Limb (tissue), 2 donors: ENCODE data around the gene CLK4.

Source experiments
- DNase-seq, 2 donors: peaks; one replicate each; pipeline ENCODE4 v3.0.0-alpha.2; 2016; ENCODE audit errors: extremely low spot score in 2 of 2

The CLK4 gene

DNA sequence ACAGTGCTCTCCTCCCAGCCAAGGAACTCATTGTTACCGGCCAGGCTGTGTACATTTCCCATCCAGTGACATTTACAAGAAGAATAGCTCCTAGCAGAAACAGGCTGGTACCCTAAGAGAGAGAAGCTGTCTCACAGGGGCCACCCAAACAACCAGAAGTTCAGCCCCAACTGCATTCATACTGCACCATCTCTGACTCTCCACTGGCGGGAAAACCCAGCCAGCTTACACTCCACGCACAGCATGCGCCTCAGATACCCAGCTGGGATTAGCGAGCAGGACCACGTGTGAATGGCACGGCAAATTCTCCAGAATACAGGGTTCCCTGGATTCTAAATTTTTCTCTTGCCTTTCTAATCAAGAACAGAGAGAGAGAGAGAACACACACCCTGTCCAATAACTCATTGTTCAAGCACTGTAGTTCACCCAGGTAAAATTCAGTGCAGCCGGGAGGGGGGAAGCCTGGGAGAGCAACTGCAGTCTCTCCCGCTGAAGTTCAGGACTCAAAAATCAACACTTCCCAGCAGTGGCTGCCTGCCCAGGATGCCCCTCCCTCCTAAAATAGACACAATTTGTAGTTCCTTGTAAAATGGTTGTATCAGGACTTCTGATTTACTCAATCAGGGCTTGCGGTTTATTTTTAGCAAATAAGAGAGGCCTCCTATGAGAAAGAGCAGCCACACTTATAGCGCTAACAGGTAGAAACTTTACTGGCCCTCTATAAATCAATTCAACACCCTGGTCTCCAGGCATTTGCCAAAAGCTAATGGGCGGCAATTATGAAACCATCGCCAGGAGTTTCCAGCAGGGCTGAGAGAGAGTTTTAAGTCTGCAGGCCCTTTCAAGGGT is 38.9 kb downstream of the CLK4 start:
- no peak for DNase-seq

DNA sequence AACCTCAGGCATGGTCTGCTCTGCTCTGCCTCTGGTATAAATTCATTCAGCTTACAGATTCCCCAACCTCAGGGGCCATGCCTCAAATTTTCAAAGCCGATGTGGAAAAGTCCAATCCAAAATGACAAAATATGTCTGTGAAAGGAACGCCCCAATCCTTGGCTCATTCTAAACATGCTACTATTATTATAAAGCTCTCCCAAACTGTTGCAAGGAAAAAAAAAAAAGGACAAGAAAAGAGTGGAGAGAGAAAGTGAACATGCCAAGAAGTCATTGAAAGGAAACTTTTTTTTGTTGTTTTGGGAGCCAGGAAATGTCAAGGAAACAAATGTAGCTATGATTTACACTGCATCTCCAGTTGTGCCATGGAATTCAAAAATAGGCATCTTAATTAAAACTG is 40.5 kb downstream of the CLK4 start:
- DNase-seq: no peak

DNA sequence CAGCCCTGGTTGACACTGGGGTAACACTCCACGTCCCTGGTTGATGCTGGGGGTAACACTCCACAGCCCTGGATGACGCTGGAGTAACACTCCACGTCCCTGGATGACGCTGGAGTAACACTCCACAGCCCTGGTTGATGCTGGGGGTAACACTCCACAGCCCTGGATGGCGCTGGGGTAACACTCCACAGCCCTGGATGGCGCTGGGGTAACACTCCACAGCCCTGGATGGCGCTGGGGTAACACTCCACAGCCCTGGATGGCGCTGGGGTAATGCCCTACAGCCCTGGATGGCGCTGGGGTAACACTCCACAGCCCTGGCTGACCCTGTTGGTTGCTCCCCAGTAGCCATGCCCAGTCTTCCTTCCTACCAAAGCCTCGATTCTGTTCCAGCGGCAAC is 41.4 kb downstream of the CLK4 start:
- peak; percentile 44 to 67 for DNase-seq

DNA sequence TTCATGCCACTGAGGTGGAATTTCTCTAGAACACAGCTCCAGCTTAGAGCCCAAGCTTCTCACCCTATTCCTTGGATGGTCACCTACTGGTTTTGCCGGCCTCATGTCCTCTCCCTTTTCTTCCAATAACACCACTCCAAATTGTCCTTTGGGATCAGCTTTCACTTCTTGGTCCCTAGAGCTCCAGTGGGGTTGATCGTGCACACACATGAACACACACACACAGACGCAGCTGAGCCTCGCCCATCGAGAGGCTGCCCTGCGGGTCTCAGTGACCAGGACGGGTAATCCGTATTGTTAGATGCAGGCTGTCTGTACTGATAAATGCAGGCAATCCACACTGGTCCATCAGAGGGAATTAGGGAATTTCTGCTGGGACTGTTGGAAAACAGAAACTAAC is 43.6 kb downstream of the CLK4 start:
- no peak for DNase-seq

DNA sequence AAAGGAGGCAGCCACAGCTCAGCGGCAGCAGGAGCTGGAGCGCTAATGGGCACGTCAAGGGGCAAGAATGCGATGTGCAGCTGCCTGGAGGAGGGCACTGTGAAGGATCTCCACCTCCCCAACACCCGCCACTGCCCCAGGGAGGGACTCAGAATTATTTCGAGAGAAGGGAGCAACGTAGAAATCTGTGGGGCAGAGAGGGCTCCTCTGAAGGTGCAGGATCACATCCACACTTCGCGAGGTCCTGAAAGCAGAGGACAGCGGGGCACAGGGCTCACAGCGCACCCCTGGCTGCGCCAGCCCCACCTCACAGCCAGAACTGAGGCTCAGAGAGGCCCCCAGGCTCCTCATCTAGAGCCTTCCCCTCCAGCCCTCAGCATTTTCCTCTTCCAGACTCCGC is 44.6 kb downstream of the CLK4 start:
- no peak for DNase-seq

DNA sequence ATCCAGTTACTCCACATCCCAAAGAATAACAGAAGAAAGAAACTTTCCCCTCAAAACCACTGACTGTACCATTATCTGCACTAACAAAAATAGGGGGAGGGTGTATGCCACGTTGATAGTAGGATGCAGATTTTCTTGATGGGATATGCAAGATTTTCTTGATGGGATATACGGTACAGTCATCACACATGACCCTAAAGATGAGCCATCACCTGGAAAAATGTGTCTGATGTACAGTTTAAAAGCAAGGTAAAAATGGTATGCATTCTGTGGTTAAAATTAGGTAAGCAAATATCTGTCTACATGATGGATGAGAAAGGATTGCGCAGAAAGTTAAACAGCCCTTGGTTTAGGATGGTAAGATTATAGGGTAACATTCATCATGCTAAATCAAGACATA is 45.2 kb downstream of the CLK4 start:
- DNase-seq: no peak

DNA sequence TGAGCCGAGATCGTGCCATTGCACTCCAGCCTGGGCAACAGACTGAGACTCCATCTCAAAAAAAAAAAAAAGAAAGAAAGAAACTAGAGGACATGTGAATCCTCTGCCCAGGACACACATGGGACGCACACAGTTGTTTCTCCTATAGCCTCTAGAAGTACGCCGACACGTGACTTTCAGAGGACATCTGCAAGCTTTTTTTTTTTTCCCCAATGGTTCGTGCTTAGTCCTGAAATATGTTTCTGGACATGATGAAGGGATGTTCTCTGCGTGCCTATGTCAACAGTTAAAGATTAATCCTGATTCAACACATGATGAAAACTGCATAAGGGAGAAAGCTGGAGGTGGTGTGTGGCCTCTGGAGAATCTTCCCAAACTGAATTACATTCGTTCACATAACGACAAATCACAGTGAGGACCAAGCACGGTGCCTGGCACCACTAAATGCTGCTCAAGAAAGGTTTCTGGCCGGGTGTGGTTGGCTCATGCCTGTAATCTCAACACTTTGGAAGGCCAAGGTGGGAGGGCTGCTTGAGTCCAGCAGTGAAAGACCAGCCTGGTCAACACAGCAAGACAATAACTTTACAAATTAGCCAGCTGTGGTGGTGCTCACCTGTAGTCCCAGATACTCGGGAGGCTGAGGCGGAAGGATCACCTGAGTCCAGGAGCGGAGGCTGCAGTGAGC is 46.4 kb downstream of the CLK4 start:
- no peak for DNase-seq

DNA sequence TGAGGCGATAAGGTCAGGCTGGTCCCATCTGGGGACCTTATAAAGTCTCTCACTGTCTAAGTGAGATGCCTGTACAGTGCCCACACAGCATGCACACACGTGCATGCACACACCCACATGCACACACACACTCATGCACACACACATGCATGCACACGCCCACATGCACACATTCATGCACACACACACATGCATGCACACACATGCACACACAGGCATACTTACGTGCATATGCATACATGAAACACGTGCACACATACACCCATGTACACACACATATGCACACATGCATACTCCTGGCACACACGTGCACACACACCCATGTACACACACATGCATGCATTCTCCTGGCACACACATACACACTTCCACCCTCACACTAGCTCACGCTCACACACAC is 48.9 kb downstream of the CLK4 start:
- DNase-seq: no peak

DNA sequence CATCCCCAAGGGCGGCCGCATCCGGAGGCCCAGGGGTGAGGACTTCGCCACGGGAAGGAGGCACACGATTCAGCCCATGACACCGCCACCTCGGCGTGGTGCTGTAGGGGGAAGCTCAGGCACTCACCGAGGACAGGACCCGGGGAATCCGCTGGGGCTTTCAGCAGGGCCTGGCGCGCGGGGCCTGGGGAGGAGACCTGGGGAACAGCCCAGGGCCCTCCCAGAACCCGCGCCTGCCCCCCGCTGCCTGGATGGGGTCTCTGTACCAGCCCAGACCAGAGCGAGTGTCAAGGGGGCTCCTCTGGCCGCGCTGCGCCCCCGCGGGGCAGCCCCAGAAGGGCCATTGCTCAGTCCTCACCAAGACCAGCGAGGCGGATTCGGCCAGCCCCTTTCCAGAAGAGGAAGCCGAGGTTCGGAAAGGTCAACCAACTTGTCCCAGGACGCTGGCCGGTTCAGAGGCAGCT is 49.4 kb downstream of the CLK4 start:
- DNase-seq: peak in 1 of 2 donors; percentile 52

DNA sequence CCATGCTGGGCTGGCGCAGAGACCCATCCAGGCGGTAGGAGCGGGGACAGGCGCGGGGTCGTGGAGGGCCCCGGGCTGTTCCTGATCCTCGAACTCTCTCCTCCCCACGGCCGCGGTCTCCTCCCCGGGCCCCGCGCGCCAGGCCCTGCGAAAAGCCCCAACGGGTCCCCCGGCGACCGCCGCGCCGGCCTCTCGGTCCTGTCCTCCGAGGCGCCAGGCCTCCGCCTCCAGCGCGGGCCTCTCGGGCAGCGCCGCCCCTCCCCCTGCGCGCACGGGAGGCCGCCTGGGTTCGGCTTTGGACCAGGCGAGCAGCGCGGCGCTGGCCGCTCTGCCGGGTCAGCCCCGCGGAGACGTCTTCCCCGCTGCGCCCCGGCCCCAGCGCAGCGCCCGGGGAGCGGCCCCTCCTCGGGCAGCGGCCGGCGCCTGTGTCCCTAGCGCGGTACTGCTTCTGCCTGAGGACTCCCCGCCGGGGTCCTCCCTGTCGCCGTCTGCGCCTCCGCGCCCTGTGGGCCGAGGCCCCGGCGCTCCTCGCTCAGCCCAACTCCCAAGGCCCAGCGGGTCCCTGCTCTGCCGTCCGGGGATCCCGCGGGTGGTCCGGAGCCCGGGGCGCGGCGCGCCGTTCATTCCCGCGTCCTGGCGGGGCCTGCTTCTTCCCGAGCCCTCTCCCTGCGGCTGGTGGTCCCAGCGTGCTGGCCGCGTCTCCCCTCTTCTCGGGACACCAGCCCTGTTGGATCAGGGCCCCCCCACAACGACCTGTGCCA is 50.1 kb downstream of the CLK4 start:
- peak in 1 of 2 donors; percentile 73 for DNase-seq

DNA sequence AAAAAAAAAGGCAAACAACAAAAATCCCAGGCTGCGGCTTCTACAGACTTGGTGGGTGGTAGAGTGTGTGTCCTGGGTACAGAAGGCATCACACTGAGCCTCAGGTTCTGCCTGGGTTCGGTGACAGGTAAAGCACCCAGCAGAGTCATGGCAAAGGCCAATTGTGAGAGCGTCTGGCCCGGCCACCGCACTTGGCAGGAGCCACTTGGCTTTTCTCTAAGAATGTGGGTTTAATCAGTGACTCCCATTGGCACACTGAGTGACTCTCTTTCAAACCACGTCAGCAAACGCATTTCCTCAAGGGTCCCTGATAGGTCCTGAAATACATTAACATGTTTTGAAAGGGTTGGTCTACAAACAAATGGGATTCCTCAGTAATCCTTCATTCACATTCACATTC is 53.6 kb downstream of the CLK4 start:
- DNase-seq: no peak

DNA sequence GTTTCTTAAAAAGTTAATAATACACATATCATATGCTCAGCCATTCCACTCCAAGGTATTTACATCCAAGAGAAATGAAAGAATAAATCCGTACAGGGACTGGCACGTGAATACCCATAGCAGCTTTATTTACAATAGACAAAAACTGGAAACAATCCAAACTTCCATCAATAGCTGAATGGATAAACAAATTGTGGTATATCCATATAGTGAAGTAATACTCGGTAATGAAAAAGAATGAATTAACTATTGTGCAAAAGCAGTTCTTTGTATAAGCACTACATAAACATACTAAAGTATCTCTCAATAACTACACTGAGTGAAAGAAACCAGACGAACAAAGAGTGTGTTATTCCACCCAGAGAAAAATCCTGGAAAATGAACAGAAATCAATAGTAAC is 54.2 kb downstream of the CLK4 start:
- DNase-seq: no peak

DNA sequence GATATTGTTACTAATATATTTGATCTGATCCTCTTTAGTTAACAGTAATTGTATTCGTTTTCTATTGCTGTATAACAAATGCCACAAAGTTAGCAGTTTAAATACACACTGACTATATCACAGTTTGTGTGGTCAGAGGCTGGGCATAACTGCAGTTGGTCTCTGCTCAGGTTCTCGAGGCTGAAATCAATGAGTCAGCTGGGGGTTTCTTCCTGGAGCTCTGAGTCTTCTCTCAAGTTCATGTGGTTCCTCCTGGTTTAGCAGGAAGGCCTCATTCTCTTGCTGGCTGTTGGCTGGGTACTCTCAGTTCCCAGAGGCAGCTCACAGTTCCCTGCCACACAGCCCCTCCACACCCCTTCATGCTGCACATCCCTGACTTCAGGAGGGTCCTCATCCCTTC is 57.4 kb downstream of the CLK4 start:
- DNase-seq: no peak

DNA sequence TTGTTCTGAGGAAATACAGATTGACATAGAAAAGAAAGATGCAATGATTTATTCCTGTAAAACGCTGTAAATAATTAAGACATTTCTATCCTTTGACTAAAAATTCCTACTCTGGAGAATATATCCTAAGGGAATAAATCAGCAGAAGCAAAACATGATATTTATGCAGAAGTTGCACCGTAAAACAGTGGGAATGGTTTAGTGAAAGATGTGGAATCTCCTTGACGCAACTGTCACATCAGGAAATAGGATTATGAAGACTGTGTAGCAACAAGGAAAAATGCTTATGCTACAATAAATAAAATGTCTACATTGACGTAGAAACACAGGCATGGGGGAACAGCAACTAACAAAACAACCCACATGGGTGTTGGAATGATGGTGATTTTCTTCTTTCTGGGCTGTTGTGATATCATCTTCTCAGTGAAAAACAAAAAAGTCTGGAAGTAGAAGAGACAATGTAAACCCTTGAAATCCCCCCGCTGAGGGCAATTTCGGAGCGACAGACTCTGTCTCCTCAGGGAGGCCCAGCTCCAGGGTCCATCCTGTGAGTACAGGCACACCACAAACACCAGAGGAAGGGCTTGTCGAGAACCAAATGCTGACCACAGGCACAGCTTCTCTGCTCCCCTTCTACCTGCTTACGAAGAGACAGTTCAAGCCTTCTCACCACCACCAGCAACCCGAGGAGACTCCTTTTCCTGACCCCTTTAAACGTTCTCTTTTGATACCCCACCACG is 61.9 kb downstream of the CLK4 start:
- peak in 1 of 2 donors; percentile 36 for DNase-seq

DNA sequence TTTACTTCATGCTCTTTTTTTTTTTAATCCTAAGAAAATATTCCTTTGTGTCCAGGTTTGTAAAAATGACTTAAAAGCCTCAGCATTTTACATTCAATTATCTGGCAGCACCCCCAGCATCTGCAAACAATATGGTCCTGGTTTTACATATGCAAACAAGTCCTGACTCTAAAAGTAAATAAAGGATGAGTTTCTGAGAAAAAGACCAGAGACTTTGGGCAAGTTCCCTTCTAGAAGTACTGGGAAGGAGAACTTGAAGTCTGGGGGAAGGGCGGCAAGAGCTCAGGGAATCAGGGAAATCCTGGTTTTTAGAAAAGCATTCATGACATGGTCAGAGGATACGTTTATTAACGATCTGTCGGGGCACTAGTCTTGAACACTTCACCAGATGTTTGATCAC is 62.5 kb downstream of the CLK4 start:
- DNase-seq: no peak

DNA sequence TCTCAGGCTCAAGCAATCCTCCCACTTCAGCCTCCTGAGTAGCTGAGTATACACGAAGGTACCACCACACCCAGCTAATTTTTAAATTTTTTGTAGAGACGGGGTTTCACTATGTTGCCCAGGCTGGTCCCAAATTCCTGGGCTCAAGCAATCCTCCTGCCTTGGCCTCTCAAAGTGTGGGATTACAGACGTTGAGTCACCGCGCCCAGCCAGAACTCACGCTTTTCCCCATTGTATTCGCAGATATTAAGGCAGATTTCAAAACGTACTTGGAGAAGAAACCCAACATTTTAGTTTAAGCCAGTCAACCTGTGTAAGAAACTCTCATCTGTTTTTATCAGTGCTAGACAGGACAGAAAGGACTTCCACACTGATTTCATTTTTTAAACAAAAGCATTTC is 63.2 kb downstream of the CLK4 start:
- no peak for DNase-seq

DNA sequence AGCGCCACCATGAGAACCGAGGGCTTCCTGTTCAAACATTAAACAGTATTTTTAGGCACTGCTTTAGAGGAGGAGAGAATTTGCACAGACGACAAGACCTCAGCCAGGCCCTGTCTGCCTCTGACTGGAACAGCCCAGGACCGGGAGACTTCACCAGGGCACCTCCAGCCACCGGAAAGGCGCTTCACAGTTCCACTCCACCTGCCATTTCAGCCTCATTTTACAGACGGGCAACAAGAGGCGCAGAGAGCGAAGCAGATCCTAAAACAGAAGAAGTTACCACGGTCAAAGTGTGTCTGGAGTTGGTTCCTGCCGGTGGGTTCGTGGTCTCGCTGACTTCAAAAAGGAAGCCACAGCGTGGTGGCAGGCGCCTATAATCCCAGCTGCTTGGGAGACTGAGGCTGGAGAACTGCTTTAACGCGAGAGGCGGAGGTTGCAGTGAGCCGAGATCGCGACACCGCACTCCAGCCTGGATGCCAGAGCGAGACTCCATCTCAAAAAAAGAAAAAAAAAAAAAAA is 65.0 kb downstream of the CLK4 start:
- no peak for DNase-seq

DNA sequence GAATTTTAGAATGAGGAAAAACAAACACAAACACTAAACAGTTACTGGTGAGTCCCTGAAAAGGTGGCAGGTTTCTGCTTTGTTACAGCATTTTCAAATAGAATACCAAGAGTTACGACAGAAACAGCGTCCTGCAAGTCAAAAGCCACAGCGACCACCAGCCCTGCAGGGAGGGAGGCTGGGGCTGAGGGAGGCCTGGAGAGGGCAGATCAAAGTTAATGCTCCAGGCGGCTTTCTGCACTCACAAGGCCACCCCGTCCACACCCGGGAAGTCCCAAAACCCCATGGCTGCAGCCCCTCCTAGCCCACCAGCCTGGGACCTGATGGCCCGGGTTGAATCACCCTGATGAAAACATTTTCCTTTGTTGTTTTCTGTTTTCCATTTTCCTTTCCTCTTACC is 65.9 kb downstream of the CLK4 start:
- no peak for DNase-seq

DNA sequence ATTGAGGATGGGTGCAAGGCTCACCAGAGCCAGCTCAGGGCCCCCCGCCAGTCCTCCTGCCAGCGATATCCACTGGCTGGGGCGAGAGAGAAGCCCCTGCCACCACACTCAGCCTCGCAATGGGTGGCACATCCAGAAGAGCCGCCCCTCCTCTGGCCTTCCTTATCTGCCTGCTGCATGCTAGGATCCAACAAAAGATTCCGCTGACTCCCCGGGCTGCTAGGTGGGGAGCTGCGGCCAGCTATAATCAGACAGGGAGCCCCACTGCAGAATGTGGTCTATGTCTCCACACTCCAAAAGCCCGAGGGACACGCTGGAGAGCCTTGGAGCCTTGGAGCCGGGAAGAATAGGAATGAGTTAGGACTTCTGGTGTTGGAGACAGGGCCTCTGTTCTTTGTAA is 69.4 kb downstream of the CLK4 start:
- no peak for DNase-seq

DNA sequence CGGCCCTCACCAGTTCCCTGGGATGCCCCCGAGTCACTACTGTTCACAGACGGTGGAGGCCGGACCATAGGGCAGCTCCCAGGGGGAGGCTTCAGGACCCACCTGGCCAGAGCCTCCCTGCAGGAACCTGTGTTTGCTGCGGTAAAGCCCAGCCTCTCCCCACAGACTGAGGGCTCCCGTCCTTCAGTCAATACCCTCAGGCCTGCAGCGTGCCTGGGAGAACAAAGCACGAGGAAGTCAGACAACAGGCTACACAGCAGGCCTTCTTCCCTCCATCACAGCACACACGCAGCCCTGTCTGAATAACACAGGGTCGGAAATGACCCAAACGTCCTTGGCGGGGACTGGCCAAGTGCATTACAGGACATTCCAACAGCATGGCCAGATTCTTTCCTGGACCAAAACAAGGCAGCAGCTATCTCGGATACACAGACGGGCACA is 71.1 kb downstream of the CLK4 start:
- no peak for DNase-seq

DNA sequence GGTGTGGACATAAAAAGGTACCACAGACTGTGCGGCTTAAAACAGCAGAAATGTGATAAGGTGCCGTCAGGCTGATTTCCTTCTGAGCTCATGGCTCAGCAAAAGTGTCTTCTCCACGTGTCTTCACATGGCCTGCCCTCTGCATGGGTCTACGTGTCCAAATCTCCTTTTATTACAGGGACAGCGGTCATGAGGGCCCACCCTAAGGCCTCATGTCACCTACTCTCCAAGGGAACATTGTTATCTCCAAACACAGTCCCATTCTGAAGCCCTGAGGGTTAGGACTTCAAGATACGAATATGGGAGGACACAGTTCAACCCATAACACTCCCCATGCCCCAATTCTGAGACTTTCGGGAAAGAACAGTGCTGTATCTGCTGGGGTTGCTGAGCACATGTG is 71.8 kb downstream of the CLK4 start:
- DNase-seq: no peak
